ENCODE data around the gene DBN1.
"Not testable (repeated sequence)": the region's sequence is repeated elsewhere in the genome, so short reads cannot be mapped to it uniquely, and the experiment has no call there.

Gene DBN1

DNA sequence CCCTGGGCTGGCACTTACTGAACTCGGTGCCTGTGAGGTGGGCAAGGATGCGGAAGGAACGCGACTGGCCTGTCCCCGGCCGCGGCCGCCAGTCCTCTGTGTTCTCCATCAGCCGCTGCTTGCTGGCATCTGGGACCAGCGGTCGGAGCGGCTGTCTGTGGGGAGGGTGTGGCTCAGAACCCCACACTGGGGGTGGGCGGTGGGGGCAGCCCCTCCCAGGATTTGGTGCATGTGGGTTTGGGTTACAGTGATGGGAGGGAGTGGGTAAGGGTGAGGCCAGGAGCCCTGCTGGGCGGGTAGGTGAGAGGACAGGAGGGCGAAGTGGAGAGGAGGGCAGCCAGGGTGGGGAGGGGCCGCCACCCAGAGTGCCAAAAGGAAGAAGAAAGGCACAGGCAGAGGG, 17.6 kb upstream of the DBN1 start:
- DNase-seq: no peak

DNA sequence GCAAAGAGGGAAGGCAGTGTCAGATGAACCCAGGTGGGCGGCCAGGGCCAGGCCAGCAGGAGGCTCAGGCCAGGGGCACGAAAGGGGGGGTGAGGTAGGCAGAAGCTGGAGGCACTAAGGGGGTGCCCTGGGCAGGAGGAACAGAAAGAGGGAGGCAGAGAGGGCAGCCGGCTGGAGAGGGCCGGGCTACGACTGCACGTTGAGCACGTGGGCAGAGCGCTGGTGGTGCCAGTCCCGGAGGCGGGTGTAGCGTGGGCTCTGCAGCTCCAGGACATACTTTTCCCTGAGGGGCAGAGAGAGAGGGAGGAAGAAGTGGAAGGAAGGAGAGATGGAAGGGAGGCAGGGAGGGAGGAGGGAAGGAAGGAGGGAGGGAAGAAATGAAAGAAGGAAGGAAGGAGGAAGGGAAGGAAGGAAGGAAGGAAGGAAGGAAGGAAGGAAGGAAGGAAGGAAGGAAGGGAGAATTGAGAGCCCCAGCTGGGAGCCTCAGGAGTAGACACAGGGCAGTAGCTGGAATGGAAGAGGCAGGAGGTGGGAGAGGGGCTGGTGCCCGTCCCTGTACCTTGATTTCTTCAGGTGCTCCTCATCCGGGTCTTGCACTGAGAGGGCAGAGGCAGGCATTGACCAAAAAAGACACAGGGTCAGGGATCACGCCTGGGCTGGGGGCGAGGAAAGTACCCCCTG, 17.0 kb upstream of the DBN1 start:
- no peak for DNase-seq

- DNase-seq: no peak
Measured at GRCh38 chr5:177489119-177489716, 15.8 kb upstream of the DBN1 start.

DNA sequence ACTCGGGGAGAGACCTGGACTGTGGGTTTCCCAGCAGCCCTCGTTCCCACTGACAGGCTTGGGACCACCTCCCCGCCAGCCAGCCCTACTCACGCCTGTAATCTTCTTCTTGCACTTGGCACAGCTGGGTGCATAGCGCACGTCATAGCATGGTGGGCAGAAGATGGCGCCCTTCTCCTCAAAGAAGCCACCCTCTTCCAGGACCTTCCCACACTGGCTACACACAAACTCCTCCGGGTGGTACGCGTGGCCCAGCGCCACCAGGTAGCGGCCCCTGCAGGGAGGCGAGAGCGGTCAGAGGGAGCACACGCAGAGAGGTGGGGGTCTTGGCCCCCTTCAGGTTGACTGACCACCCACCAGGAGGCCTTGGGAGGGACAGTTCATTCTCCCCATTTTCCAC, 14.5 kb upstream of the DBN1 start:
- DNase-seq: no peak

GRCh38 chr5:177487144-177487543, 13.7 kb upstream of the DBN1 start:
- DNase-seq: no peak

- DNase-seq: no peak
Measured at GRCh38 chr5:177486256-177486655, 12.8 kb upstream of the DBN1 start.

GRCh38 chr5:177485753-177486152, 12.3 kb upstream of the DBN1 start:
- DNase-seq: not testable (repeated sequence)

DNA sequence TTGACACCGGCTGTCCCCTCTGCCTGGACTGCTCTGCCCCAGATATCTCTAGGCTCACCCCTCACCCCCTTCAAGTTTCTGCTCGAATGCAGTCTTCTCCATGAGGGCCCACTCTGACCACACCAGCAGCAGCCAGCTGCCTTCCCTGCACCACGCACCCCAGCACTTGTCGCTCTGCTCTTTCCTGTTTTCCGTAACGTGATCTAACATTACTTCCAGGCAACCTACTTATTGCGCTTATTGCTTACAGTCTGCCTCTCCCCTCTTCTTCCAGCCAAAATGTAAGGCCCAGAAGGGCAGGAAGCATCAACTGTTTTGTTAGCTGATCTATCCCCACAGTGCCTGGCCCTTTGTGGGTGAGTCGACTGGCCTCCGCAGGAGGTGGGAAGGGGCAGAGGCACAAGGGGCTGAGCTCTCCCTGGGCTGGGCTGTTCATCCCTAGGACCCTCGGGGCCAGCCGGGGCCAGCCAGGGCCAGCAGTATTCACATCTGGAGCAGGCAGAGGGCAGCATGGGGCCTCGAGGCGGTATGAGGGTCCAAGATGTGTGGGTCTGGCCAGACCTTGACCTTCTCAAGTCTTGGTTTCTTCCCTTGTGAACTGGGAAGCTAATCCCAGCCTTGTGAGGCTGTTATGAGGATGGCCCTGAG, 11.6 kb upstream of the DBN1 start:
- no peak for DNase-seq

DNA sequence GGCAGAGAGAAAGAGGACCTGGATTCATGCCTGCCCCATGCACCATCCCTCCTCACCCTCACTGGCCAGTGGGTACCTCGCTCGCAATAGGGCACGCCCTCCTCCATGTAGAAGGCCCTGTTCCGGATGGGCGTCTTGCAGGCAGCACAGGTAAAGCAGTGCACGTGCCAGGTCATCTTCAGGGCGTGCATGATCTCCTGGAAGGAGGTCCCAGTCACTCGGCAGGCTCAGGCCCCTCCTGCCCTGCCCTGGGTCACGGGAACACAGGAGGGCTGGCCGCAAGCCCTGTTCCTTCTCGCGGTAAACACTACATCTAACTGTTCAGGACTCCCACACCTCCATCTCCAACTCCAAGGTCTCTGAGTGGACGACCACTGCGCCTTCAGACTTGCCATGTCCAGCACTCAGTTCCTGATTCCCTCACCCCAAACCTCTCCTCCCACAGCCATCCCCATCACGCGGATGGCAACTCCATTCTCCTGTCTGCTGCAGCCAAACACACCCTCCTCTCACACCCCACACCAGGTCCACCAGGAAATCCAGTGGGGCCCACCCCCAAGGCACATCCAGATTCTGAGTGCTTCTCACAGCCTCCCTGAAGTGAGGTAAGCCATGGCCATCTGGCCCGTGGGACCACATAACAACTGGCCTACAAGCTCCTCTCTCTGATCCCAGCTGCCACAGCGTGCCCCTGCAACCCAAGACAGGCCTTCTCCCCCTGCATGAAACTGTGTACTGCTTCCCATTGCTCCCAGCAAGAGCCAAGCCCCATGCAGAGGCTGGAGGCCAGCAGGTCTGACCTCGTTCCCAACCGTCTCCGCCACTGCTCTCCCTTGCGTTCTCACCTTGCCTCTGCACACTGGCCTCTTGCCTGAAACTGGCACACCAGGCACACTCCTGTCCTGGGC, 10.8 kb upstream of the DBN1 start:
- DNase-seq: no peak

DNA sequence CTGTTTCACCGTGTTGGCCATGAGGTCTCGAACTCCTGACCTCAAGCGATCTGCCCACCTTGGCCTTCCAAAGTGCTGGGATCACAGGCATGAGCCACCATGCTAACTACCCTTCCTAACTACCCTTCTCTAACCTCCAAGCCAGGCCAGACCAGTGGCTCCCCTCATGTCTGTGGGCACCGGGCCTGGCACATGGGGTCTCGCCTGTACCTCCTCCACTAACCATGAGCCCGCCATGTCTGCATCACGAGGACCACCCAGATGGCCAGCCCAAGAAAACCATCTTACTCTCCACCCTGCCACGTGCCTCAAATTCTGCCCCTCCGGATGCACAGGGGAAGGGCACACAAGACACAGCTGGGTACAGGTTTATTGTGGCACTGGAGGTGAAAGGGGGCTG, 9.6 kb upstream of the DBN1 start:
- DNase-seq: no peak

- DNase-seq: no peak
Measured at GRCh38 chr5:177482359-177482795, 8.9 kb upstream of the DBN1 start.

DNA sequence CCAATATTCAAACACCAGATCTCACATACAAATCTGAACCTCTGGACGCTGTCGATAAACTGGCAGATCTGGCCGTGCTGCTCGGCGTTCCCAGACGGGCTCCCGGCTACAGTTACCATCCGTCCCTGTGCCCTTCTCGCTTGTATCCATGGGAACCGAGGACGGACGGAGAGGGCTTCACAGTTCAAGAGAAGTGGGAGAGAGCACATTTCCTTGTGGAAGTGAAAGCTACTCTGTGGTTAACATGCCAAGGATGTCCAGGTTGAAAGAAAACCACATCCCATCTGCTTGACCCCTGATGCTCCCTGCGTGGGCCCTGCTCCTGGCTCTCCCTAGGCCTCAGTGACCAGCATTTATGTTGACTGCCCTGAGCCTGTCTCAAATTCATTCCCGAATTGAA, 6.3 kb upstream of the DBN1 start:
- DNase-seq: no peak

DNA sequence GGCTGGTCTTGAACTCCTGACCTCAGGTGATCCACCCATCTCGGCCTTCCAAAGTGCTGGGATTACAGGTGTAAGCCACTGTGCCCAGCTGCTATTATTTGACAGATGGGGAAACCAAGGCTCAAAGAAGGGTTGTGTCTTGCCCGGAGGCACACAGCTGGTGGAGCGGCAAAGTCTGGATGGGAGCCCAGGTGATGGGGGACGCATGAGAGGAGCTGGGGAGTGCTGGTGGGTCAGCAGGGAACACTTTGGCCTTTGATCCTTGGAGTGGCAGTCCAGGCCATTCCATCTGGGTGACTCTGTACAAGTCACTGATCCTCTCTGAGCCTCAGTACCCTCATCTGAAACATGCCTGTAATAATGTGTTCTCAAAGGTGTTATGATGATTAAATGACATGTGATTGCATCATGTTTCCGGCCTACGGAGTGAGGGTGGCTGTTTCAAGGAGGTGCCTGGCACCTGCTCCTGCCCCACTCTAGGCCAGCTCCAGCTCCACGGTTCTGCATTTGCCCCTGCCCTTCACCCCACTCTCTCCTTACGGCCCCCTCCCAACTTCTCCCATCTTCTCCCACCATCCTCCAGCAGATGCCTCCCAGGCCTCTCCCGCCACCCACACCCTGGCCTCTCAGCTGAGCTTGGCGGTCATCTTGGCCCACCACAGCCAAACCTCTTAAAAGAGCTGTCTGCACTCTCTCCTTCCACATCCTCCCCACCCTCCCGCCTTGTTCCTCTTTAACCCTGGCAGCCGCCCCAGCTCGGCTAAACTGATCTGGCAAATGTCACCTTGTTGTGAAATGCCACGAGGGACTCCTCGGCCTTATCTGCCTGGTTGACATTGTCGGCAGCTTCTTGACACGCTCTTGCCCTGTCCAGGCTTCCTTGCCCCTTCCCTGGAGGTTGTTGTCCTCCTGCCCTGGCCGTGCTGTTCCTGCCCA, 5.5 kb upstream of the DBN1 start:
- no peak for DNase-seq

GRCh38 chr5:177477701-177478477, 4.5 kb upstream of the DBN1 start:
- DNase-seq: no peak

- no peak for DNase-seq
Measured at GRCh38 chr5:177476531-177477233, 3.2 kb upstream of the DBN1 start.

DNA sequence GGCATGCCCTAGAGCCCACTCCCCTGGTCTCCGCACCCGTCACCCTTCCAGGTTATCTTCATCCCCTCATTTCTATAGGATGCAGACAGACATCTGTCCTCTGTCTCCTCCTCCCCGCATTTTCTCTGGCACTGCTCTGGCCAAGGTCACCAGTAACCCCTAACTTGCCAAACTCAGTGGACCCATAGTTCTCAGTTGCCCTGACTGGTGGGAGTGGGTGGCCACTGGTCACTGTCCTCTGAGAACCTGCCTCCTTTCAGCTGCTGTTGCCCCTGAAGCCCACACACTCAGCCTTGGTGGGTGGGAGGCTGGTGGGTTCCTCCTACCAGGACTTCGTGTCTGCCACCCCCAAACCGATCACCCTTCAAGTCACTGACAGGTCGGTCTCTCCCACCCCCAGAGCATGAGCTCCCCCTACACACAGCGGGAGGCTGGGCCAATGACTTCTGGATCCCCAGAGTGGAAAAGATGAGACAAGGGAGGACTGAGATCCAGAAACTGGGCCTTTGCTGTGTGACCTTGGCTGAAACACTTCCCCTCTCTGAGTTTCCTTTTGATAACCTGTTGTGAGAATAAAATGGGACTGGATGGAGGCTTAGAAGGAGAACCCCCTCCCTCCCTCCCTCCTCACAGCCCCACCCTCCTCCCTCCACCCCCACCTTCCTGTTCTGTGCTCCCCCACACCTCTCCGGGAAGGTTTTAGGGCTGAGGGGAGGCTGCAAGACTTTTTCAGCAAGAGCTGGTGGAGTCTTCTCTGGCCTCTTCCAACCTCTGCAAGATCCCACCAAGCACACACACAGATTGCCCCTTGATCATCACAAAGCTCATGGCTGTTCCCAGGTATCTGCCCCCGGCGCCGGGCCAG, 2.4 kb upstream of the DBN1 start:
- no peak for DNase-seq

DNA sequence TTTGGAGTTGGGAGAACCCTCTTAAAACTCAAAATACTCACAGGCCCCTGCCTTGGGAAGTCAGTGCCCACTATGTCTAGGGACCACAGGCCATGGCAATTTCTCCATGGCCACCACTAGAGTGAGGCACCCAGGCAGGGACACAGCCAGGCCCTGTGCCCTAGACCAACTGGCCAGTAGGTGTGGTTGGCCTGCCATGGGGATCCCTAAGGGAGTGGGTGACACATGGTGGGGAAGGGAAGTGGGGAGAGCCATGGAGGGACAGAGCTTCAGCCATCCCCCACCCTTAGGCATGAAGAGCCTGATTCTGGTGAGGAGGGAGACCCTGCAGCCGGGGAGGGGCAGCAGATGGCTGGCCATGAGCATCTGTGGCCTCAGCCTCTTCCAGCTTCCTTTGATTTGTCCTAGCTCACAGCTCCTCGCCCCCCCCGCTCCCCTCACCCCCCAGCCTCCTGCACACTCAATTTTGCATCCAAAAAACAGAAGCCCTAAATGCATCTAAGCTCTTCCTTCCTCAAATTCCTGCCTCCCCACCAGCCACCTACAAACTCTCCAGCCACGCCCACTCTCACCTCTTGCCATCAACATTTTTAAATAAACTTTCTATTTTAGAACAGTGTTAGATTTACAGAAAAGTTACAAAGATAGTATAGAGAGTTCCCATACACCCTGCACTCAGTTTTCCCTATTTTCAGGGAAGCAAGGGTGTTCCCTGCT, 1.6 kb upstream of the DBN1 start:
- DNase-seq: no peak

GRCh38 chr5:177474002-177474476, 605 bp upstream of the DBN1 start:
- DNase-seq: no peak

All from NCI-H69 (cell line).